IPS-NIHi7 (cell line): ENCODE results near the gene VARS1.
"Not testable (repeated sequence)": the region's sequence is repeated elsewhere in the genome, so short reads cannot be mapped to it uniquely, and the experiment has no call there.

Experiments
- DNase-seq: peaks from one replicate; pipeline ENCODE4 v3.0.0; 2012; ENCODE audit warnings: mixed read lengths; ENCODE audit errors: extremely low spot score

VARS1 gene

GRCh38 chr6:31822036-31822821, 26.7 kb upstream of the VARS1 start:
- DNase-seq = peak; percentile 61

DNA sequence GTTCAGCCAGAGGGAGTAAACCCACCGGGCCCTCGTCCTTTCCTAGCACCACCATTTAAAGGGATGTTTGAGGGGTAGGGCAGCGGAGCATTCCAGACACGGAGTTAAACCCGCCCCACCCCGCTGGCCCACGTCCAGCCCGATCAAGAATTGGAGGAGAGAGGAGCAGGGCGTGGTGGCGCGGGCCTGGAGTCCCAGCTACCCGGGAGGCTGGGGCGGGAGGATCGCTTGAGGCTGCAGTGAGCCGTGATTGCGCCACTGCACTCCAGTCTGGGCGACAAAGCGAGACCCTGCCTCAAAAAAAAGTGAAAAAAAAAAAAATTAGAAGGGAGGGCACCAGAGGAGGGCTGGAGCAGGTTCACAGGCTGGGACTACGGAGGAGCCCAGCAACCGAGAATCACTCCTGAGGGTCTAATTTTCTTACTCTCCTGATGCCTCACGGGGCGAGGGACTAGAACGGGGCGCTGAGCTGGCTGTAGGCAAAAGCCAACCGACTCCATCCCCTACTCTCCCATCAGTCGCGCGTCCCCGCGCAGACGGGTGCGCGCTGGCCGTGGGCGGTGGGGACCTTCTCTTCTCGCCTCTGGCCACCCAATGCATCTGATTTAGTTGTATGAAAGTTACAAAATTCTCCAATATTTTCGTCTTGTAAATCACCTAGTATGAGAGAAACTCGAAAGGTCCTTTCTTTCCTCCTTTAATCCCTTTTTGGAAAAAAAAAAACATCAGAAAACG, 25.9 kb upstream of the VARS1 start:
- DNase-seq = peak; percentile 55

DNA sequence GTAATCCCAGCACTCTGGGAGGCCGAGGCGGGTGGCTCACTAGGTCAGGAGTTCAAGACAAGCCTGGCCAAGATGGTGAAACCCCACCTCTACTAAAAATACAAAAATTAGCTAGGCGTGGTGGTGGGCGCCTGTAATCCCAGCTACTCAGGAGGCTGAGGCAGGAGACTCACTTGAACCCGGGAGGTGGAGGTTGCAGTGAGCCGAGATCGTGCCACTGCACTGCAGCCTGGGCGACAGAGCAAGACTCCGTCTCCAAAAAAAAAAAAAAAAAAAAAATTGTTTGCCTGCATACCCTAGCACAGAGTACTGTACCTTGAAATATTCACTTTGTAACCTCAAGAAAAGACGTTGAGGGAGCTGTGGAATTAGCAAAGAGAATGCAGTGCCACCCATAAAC, 24.8 kb upstream of the VARS1 start:
- DNase-seq = not testable (repeated sequence)

DNA sequence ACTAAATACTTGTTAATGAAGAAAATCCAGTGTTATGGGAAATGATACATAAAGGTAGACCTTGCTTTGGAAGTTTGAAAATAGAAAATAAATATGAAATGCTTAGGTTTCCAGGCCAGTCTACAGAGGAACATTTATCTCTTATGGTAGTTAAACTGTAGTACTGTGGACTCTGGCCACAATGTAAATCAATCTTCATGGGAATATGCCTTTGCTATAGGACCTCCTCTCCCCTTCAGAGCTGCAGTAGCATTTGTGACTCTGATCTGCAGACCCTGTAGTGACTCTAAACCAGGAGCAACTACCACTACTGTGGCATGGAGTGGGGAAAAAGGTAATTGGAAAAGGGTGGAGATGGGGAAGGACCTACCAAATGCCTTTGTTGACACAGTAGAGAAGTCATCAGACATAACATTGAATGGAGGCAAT, 24.3 kb upstream of the VARS1 start:
- DNase-seq = no peak

- not testable (repeated sequence) for DNase-seq
Measured at GRCh38 chr6:31817929-31818511, 22.5 kb upstream of the VARS1 start.

DNA sequence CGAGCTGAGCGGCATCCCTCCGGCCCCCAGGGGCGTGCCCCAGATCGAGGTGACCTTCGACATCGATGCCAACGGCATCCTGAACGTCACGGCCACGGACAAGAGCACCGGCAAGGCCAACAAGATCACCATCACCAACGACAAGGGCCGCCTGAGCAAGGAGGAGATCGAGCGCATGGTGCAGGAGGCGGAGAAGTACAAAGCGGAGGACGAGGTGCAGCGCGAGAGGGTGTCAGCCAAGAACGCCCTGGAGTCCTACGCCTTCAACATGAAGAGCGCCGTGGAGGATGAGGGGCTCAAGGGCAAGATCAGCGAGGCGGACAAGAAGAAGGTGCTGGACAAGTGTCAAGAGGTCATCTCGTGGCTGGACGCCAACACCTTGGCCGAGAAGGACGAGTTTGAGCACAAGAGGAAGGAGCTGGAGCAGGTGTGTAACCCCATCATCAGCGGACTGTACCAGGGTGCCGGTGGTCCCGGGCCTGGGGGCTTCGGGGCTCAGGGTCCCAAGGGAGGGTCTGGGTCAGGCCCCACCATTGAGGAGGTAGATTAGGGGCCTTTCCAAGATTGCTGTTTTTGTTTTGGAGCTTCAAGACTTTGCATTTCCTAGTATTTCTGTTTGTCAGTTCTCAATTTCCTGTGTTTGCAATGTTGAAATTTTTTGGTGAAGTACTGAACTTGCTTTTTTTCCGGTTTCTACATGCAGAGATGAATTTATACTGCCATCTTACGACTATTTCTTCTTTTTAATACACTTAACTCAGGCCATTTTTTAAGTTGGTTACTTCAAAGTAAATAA, 21.8 kb upstream of the VARS1 start:
- not testable (repeated sequence) for DNase-seq

DNA sequence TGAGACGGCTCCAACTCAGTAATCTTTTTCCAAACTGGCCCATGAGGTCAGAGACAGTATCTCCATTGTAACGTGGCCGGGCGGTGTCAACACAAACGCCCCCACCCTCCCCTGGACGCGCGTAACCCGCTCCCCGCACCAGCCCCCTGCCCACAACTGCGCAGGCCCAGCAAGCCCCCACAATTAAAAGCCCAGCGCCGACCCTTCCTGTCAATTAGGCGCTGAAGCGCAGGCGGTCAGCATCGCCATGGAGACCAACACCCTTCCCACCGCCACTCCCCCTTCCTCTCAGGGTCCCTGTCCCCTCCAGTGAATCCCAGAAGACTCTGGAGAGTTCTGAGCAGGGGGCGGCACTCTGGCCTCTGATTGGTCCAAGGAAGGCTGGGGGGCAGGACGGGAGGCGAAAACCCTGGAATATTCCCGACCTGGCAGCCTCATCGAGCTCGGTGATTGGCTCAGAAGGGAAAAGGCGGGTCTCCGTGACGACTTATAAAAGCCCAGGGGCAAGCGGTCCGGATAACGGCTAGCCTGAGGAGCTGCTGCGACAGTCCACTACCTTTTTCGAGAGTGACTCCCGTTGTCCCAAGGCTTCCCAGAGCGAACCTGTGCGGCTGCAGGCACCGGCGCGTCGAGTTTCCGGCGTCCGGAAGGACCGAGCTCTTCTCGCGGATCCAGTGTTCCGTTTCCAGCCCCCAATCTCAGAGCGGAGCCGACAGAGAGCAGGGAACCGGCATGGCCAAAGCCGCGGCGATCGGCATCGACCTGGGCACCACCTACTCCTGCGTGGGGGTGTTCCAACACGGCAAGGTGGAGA, 19.7 kb upstream of the VARS1 start, which contains the start of the genes HSPA1A and HSPA1L:
Gene HSPA1A, plus strand, starts transcription at position 519 of the 814 bp plus-strand sequence. Its CDS starts 214 bp downstream, at position 733.
Gene HSPA1L, minus strand, starts transcription at position 259 of the 814 bp plus-strand sequence. CDS start 3,311 bp downstream, outside the sequence.
- DNase-seq = peak; percentile 79

- peak; percentile 87 for DNase-seq
Measured at GRCh38 chr6:31814677-31815024, 19.1 kb upstream of the VARS1 start.

GRCh38 chr6:31813465-31813849, 17.9 kb upstream of the VARS1 start:
- no peak for DNase-seq

DNA sequence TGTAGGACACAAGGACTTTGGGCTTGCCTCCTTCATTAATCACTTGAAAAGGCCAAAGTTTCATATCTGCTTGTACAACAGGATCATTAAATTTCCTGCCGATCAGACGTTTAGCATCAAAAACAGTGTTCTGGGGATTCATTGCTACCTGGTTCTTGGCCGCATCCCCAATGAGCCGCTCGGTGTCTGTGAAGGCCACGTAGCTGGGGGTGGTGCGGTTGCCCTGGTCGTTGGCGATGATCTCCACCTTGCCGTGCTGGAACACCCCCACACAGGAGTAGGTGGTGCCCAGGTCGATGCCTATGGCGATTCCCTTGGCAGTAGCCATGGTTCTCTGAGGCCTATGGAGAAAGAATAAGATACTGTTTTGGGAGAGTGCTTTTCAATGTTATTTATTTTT, 16.1 kb upstream of the VARS1 start:
- no peak for DNase-seq

- not testable (repeated sequence) for DNase-seq
Measured at GRCh38 chr6:31808599-31808998, 13.0 kb upstream of the VARS1 start.

DNA sequence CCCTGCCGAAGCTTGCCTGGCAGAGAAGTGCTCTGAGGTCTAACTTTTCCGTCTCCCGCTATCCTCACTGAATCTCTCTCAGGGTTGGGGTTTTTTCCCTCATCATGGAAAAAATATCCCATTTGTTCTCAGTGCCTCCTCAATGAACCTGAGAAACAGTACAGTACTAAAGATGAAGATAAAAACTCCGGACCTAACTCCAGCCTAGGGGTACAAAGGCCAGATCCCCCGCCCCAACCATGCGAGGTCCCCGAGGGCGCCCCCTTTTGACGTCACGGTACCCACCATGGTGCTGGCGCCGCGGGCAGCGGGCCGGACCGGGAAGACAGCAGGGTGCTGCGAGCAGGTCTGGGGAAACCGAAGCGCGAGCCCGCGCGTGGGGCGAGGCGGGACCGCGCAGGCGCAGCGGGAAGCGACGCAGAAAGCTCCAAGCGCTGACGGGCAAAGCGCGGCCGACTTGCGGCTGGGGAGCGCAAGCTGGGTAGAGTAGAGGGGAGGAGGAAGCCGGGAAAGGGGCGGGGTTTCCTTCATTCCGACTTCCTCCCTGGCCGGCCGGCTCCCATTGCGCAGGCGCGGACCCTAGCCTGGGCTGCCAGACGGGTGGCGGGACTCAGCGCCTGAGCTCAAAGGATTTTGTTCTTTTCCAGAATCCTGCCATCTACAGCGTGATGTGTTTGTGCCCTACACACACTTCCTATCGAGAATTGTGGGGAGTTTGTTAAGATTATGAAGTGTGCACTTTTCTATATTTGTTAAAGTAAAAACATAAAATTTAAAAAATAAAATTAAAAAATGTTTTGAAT, 11.1 kb upstream of the VARS1 start, which contains the start of gene LSM2:
Gene LSM2, minus strand, starts transcription at position 497 of the 803 bp plus-strand sequence. Its CDS starts 209 bp downstream, at position 288.
- peak; percentile 99 for DNase-seq

GRCh38 chr6:31805939-31806469, 10.5 kb upstream of the VARS1 start:
- no peak for DNase-seq

DNA sequence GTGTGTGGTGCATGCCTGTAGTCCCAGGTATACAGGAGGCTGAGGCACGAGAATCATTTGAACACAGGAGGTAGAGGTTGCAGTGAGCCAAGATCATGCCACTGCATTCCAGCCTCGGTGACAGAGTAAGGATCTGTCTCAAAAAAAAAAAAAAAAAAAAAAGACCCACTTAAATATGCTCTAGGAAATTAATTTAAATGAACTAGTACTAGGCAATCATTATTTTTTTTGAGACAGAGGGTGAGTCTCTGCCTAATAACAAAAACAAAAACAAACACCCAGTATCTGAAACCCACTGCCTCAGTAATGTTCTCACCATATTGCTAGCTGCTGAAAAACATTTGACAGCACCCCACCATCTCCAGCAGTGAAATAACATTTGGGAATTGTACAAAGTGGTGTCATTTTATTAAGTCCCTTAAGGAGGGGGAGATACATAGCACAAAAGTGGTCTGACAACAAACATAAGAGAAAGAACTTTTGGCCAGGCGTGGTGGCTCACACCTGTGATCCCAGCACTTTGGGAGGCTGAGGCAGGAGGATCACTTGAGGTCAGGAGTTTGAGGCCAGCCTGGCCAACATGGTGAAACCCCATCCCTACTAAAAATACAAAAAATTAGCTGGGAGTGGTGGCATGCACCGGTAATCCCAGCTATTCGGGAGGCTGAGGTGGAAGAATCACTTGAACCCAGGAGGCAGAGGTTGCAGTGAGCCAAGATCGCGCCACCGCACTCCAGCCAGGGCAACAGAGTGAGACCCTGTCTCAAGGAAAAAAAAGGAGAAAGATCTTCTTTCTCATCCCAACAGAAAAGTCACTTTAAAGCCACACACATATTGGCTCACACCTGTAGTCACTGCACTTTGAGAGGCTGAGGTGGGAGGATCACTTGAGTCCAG, 5.7 kb upstream of the VARS1 start:
- DNase-seq = not testable (repeated sequence)

- DNase-seq = no peak
Measured at GRCh38 chr6:31799781-31800180, 4.2 kb upstream of the VARS1 start.

DNA sequence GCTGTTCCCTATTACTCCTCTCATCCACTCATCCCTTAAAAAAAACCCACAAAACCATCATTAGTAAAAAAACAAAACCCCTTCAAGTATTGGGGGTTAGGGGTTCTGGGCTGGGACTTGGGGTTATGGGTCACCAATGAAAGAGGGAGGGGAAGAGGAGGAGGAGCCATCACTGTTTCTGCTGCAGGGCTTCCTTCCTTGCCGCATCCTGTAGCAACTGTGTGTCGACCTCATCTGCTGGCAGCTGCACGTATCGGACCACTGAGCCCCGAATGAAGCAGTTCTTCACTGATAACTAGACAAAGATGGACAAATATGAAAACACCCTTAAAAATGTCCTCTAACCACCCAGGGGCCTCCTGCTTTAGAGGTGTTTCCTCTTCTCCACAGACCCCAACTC, 2.0 kb upstream of the VARS1 start:
- DNase-seq = no peak

DNA sequence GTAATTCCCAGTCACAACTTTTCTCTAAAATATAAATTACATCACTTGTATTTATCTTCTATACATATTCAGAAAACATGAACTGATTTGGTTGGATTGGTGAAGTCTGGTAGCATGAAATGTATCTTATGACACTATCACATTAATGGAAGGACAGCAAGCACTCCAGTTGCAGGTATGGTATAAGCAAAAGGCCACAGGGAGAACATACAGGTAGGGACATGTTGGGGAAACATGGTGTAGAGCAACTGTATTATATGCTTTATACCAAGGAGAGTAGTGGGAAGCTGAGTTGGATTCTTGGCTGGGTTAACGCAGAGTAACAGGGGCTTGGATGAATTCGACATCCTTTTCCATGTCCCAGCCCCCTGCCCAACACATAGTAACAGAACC, 1.4 kb upstream of the VARS1 start:
- no peak for DNase-seq

DNA sequence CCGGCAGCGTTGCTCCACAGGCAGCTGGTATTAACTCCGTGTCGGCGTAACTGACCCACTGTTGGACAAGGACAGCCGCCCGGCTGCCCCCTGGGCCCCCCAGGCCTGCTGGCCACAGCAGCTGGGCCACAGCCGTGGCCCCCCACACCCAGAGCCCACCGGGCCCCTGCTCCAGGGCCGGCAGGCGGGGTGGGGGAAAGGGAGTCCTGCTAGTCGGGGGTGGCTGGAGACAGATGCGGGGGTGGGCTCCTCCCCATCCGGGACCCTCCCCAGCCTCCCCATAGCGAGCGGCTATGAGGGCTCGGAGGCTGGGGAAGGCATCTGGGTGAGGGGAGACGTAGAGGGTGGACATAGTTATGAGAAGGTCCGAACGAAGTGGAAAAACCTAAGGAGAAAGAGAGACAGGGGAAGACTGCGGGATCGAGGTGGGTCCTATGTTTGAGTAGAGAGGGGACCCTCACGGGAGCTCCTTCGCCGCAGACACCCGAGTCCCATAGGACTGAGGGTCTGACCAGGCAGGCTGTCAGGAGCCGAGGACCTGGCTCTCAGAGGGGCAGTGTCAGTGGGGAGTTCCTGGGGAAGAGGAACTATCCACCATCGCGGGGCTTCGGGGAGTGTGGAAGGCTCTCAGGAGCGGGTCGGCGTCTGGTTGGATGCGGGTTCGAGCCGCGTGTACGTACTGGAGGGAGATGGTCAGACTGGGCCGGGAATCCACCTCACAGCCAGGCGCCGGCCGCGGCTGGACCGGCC, 511 bp downstream of the VARS1 start:
- DNase-seq = peak; percentile 57
